ENCODE measurements around the gene MLEC.
"Not testable (repeated sequence)": the region's sequence is repeated elsewhere in the genome, so short reads cannot be mapped to it uniquely, and the experiment has no call there.

MLEC gene

GRCh38 chr12:120724720-120725119 is 37.8 kb downstream of the MLEC start:
- DNase-seq (ENCODE audit: low read depth), result no peak
- TF ChIP-seq CTCF (IDR thresholded peaks at IDR 0.05; ENCODE audit: insufficient read depth, low read depth, low read length, missing control alignments), result no peak
- no peak overlapping the region for H3K4me3 ChIP-seq (ENCODE audit: low read length)

GRCh38 chr12:120725151-120725658 is 38.3 kb downstream of the MLEC start:
- TF ChIP-seq CTCF (IDR thresholded peaks at IDR 0.05; ENCODE audit: insufficient read depth, low read depth, low read length, missing control alignments), result no peak
- H3K4me3 ChIP-seq (ENCODE audit: low read length), result peak overlapping the region; percentile 49
- DNase-seq (ENCODE audit: low read depth), result no peak

- H3K4me3 ChIP-seq (ENCODE audit: low read length), result peak within 1 kb of the TSS; percentile 49
- peak; percentile 81 for DNase-seq (ENCODE audit: low read depth)
- no peak for TF ChIP-seq CTCF (IDR thresholded peaks at IDR 0.05; ENCODE audit: insufficient read depth, low read depth, low read length, missing control alignments)
Observed at GRCh38 chr12:120725659-120726509, 38.9 kb downstream of the MLEC start, which contains the start of gene ACADS. Gene ACADS (plus strand): TSS chr12:120725826. CDS start chr12:120725886, 60 bp downstream.

GRCh38 chr12:120726510-120726793 is 39.5 kb downstream of the MLEC start:
- no peak overlapping the region for H3K4me3 ChIP-seq (ENCODE audit: low read length)
- DNase-seq (ENCODE audit: low read depth), result no peak
- no peak for TF ChIP-seq CTCF (IDR thresholded peaks at IDR 0.05; ENCODE audit: insufficient read depth, low read depth, low read length, missing control alignments)

GRCh38 chr12:120726961-120727360 is 40.0 kb downstream of the MLEC start:
- no peak overlapping the region for H3K4me3 ChIP-seq (ENCODE audit: low read length)
- no peak for TF ChIP-seq CTCF (IDR thresholded peaks at IDR 0.05; ENCODE audit: insufficient read depth, low read depth, low read length, missing control alignments)
- no peak for DNase-seq (ENCODE audit: low read depth)

GRCh38 chr12:120732198-120732597 is 45.2 kb downstream of the MLEC start:
- H3K4me3 ChIP-seq (ENCODE audit: low read length); DNase-seq (ENCODE audit: low read depth): not testable (repeated sequence)

- no peak overlapping the region for H3K4me3 ChIP-seq (ENCODE audit: low read length)
- DNase-seq (ENCODE audit: low read depth), result no peak
- TF ChIP-seq CTCF (IDR thresholded peaks at IDR 0.05; ENCODE audit: insufficient read depth, low read depth, low read length, missing control alignments), result no peak
Observed at GRCh38 chr12:120733574-120733973, 46.6 kb downstream of the MLEC start.

Data from epithelial cell of esophagus (primary cell).